Esophagus muscularis mucosa (tissue), 4 donors: Measurements from ENCODE around the gene YTHDC2. TPM values are rescaled to one million over a fixed set of nuclear protein-coding genes. Genes with fewer than 3 reads are reported as not detected.
A peak's percentile ranks its signal among the peaks of the same experiment; 100 is the strongest.

Experiments used
- DNase-seq: peaks from one replicate; pipeline ENCODE4 v3.0.0-alpha.2; 2017; ENCODE audit errors: extremely low spot score
- H3K27ac ChIP-seq, 4 donors: fragments of 200-600 bp; sonication (generic); replicated peaks in 1 of 4; 1 replicate in 3 of 4; 2 replicates in 1 of 4; pipeline ENCODE4 v1.5.1; 2016 to 2019; ENCODE audit warnings: mild to moderate bottlenecking in 1 of 4
- H3K27me3 ChIP-seq, 4 donors: fragments of 200-600 bp; sonication (generic); one replicate each; pipeline versions ENCODE4 v1.5.1 to v1.6.0; 2016 to 2019
- H3K36me3 ChIP-seq, 4 donors: fragments of 200-600 bp; sonication (generic); one replicate each; pipeline ENCODE4 v1.5.1; 2016 to 2019
- H3K4me1 ChIP-seq, 4 donors: fragments of 200-600 bp; sonication (generic); one replicate each; pipeline ENCODE4 v1.5.1; 2016 to 2019
- H3K4me3 ChIP-seq, 4 donors: fragments of 200-600 bp; sonication (generic); 1 replicate in 2 of 4; 2 replicates in 2 of 4; pipeline ENCODE4 v1.5.1; 2016 to 2019; ENCODE audit warnings: mild to moderate bottlenecking in 4 of 4, moderate library complexity in 1 of 4
- H3K9me3 ChIP-seq, 4 donors: fragments of 200-600 bp; sonication (generic); 1 replicate in 3 of 4; 2 replicates in 1 of 4; pipeline ENCODE4 v1.5.1; 2016 to 2019
- CTCF ChIP-seq, 3 experiments: fragments of 200-600 bp in 2 of 3; fragments of 450-650 bp in 1 of 3; sonication (generic) in 2 of 3; IDR thresholded peaks; one replicate each; pipeline ENCODE4 v1.5.1; 2017 to 2019; ENCODE audit warnings: antibody characterized with exemption in 3 of 3, mild to moderate bottlenecking in 2 of 3, moderate library complexity in 1 of 3
- EP300 ChIP-seq: sonication (generic); formaldehyde crosslinking; IDR thresholded peaks from one replicate; pipeline ENCODE4 v1.6.1; 2017; ENCODE audit warnings: antibody characterized with exemption
- POLR2A ChIP-seq: fragments of 450-650 bp; IDR thresholded peaks from one replicate; pipeline ENCODE4 v1.6.1; 2017; ENCODE audit warnings: antibody characterized with exemption, moderate library complexity, mild to moderate bottlenecking, low read depth
- POLR2AphosphoS5 ChIP-seq, 2 donors: sonication (generic); formaldehyde crosslinking; IDR thresholded peaks; one replicate each; pipeline ENCODE4 v1.6.1; 2017; ENCODE audit warnings: antibody characterized with exemption in 2 of 2
- WGBS: methylation state at CpG from one replicate; pipeline ENCODE4 v1.1.5; 2018; 5-methylcytosine and 5-hydroxymethylcytosine counted together
- intact Hi-C: fragments of 100-400 bp; cut with DNase I; formaldehyde crosslinking; loops from one replicate; pipeline ENCODE4 v1.15.1; 2023
- total RNA-seq, 4 donors: library from RNA; depleted of rRNA; stranded (reverse); fragments of >200 nt; gene quantifications; one replicate each; pipeline versions ENCODE4 v1.1.0 to v1.2.1, GENCODE V29; 2016

YTHDC2 gene
- 10 to 100 TPM in 3 of 4 donors, 1 to 10 TPM in 1; 9.3 to 32.0 (median 15.8) TPM for total RNA-seq

GRCh38 chr5:113513384-113514288, at the start of gene YTHDC2:
YTHDC2 (plus strand) TSS chr5:113513694; CDS start chr5:113513896, 202 bp downstream.
- H3K9me3 ChIP-seq: no peaks in the 10 kb centered on the region
- peaks cover 0 to under 1% (median 0%) of the 10 kb centered on the region in 4 donors for H3K27me3 ChIP-seq
- peaks cover 10 to 31% (median 31%) of the 10 kb centered on the region in 4 donors for H3K4me1 ChIP-seq
- intact Hi-C loops: loop anchor here (5.0 kb wide), 2 partner anchors 136 to 516 kb away; no protein-coding TSS in a partner anchor
- peaks cover 0 to 13% (median 4%) of the 10 kb centered on the region in 4 donors for H3K36me3 ChIP-seq
- H3K27ac ChIP-seq: peak within 1 kb of the TSS; percentile 92 to 95 (median 94)
- no peak for TF ChIP-seq EP300
- peak; percentile 85 to 89 for TF ChIP-seq POLR2AphosphoS5 (IDR thresholded peaks at IDR 0.05)
- TF ChIP-seq CTCF (IDR thresholded peaks at IDR 0.05): peak in 1 of 3 experiments; percentile 19
- peak; percentile 24 for TF ChIP-seq POLR2A
- under 1% methylated on average over 15 of the region's 72 CpGs for WGBS
- peak within 1 kb of the TSS; percentile 74 to 88 (median 77) for H3K4me3 ChIP-seq
- peak; percentile 96 for DNase-seq

GRCh38 chr5:113474100-113474728, 39.3 kb upstream of the YTHDC2 start:
- H3K4me3 ChIP-seq: no peak overlapping the region
- WGBS: 51% methylated on average over 5 of the region's 5 CpGs
- no peak overlapping the region for H3K27ac ChIP-seq
- TF ChIP-seq CTCF (IDR thresholded peaks at IDR 0.05): no peak
- TF ChIP-seq POLR2AphosphoS5 (IDR thresholded peaks at IDR 0.05): no peak
- TF ChIP-seq EP300: no peak
- TF ChIP-seq POLR2A: no peak
- H3K9me3 ChIP-seq: no peaks in the 10 kb centered on the region
- H3K36me3 ChIP-seq: no peaks in the 10 kb centered on the region
- H3K4me1 ChIP-seq: no peaks in the 10 kb centered on the region
- intact Hi-C loops: no loop called here
- no peak for DNase-seq
- H3K27me3 ChIP-seq: no peaks in the 10 kb centered on the region

- 90% methylated on average over 3 of the region's 3 CpGs for WGBS
- Histone ChIP-seq H3K4me1 (no peaks in the 10 kb centered on the region), H3K27ac (no peak overlapping the region), H3K9me3 (no peaks in the 10 kb centered on the region), H3K36me3 (no peaks in the 10 kb centered on the region), H3K4me3 (no peak overlapping the region), H3K27me3 (no peaks in the 10 kb centered on the region)
- DNase-seq: no peak
- TF ChIP-seq CTCF (IDR thresholded peaks at IDR 0.05) (no peak), POLR2A (no peak), EP300 (no peak), POLR2AphosphoS5 (IDR thresholded peaks at IDR 0.05) (no peak)
- intact Hi-C loops: no loop called here
These were observed 34.8 kb upstream of the YTHDC2 start for GRCh38 chr5:113478691-113479090.

- Histone ChIP-seq H3K27me3 (no peaks in the 10 kb centered on the region), H3K9me3 (no peaks in the 10 kb centered on the region), H3K4me3 (no peak overlapping the region), H3K36me3 (no peaks in the 10 kb centered on the region), H3K4me1 (no peaks in the 10 kb centered on the region), H3K27ac (no peak overlapping the region)
- TF ChIP-seq POLR2AphosphoS5 (IDR thresholded peaks at IDR 0.05) (no peak), POLR2A (no peak)
- 86% methylated on average over 5 of the region's 5 CpGs for WGBS
- DNase-seq: no peak
- intact Hi-C loops: no loop called here
These were observed 33.3 kb upstream of the YTHDC2 start for GRCh38 chr5:113480243-113480642.

- 0% methylated on average over 4 of the region's 18 CpGs for WGBS
- Histone ChIP-seq H3K36me3 (no peaks in the 10 kb centered on the region), H3K4me1 (peaks cover 13 to 21% (median 19%) of the 10 kb centered on the region in 4 donors), H3K27me3 (peaks cover 0 to 21% (median 0%) of the 10 kb centered on the region in 4 donors), H3K4me3 (peak overlapping the region; percentile 62 to 78 (median 66)), H3K9me3 (peaks cover 0 to 10% (median 7%) of the 10 kb centered on the region in 4 donors), H3K27ac (peak overlapping the region in 3 of 4 donors; percentile 63 to 74 (median 68))
- DNase-seq: no peak
- TF ChIP-seq EP300: no peak
- TF ChIP-seq POLR2A: no peak
- no peak for TF ChIP-seq POLR2AphosphoS5 (IDR thresholded peaks at IDR 0.05)
- no peak for TF ChIP-seq CTCF (IDR thresholded peaks at IDR 0.05)
- intact Hi-C loops: no loop called here
These were observed 26.1 kb upstream of the YTHDC2 start for GRCh38 chr5:113487416-113487780.
